ENCODE measurements around the gene SECISBP2L. TPM values are rescaled to one million over a fixed set of nuclear protein-coding genes. Genes with fewer than 3 reads are reported as not detected.

The SECISBP2L gene
- total RNA-seq, result 24.9 and 29.8 TPM in 2 replicates

GRCh38 chr15:49046220-49047102 is at the start of gene SECISBP2L:
Gene SECISBP2L (minus strand): TSS chr15:49046446. CDS start chr15:49046299, 147 bp downstream.

GRCh38 chr15:48963524-48964113 is 82.6 kb downstream of the SECISBP2L start, which contains the start of gene SHC4:
Gene SHC4 (minus strand): TSS chr15:48963919. CDS start chr15:48963015, 904 bp downstream.

Other genes starting within 250 kb of the SECISBP2L start
- 3.0 and 7.6 TPM in 2 replicates for gene CEP152, start 235.4 kb downstream of the SECISBP2L start, total RNA-seq
- 281 and 374 TPM in 2 replicates for gene EID1, start 168.3 kb downstream of the SECISBP2L start, total RNA-seq
- 2.6 and 3.0 TPM in 2 replicates for gene SHC4, start 82.5 kb downstream of the SECISBP2L start, total RNA-seq
- gene COPS2, start 109.2 kb upstream of the SECISBP2L start, total RNA-seq, result 84.0 and 95.3 TPM in 2 replicates
- gene GALK2, start 123.8 kb upstream of the SECISBP2L start, total RNA-seq, result 36.5 and 64.7 TPM in 2 replicates